HepG2 (cell line): ENCODE results near the gene IDS. TPM values are rescaled to one million over a fixed set of nuclear protein-coding genes. Genes with fewer than 3 reads are reported as not detected.

Source experiments
- ATAC-seq: fragments of 200-7000 bp; cut with Tn5 transposase; 3 replicates; pipeline ENCODE4 v1.9.1; 2020; ENCODE audit warnings: mild to moderate bottlenecking, moderate library complexity
- BruUV-seq: library from RNA; stranded (reverse); fragments of 400-500 nt; replicated peaks from 2 replicates; lab custom pipeline; 2021; lab: Mats Ljungman, UMichigan
- CTCF ChIA-PET: fragments of 300-600 bp; formaldehyde crosslinking; extraction: SDS; loops from one replicate; lab custom pipeline; 2021; ENCODE audit warnings: low total read pairs, inconsistent platforms, low intra/inter-chr PET ratio; lab: Yijun Ruan, JAX
- POLR2A ChIA-PET: fragments of 350-600 bp; sonication (Branson Sonifier 250); formaldehyde crosslinking; loops from one replicate; lab custom pipeline; 2020; ENCODE audit warnings: antibody characterized with exemption, inconsistent platforms; lab: Yijun Ruan, JAX
- DNase-seq: peaks from one replicate; pipeline ENCODE4 v3.0.0-alpha.2; 2015; ENCODE audit warnings: low spot score
- FAIRE-seq: peaks from 3 replicates; lab custom pipeline; 2011; peaks lifted over from hg19 to GRCh38; lab: Jason Lieb, UNC
- H2AFZ ChIP-seq: one replicate; pipeline ENCODE4 v1.6.1; 2011; ENCODE audit warnings: low read length, inconsistent platforms
- H3K27ac ChIP-seq: fragments of 300-600 bp; 3 replicates; pipeline ENCODE4 v1.8.0; 2011; ENCODE audit warnings: mixed run types, mild to moderate bottlenecking, mixed read lengths, low read length, inconsistent platforms; ENCODE audit not compliant: insufficient read depth; ENCODE audit errors: extremely low read length
- H3K27me3 ChIP-seq, 2 experiments: fragments of 200-600 bp in 1 of 2; 2 replicates in 1 of 2; 3 replicates in 1 of 2; pipeline versions ENCODE4 v1.6.0 to v1.8.0; 2011; ENCODE audit warnings: low read length in 2 of 2, mild to moderate bottlenecking in 2 of 2, moderate library complexity in 2 of 2, inconsistent platforms in 1 of 2; ENCODE audit not compliant: insufficient read depth in 2 of 2, control insufficient read depth in 1 of 2
- H3K36me3 ChIP-seq, 2 experiments: fragments of 200-600 bp in 1 of 2; replicated peaks in 1 of 2; 2 replicates in 1 of 2; 3 replicates in 1 of 2; pipeline versions ENCODE4 v1.5.1 to v1.8.0; 2011; ENCODE audit warnings: low read length in 2 of 2, inconsistent platforms in 1 of 2; ENCODE audit not compliant: insufficient read depth in 2 of 2, control insufficient read depth in 1 of 2
- H3K4me1 ChIP-seq: 2 replicates; pipeline ENCODE4 v1.5.1; 2012; ENCODE audit warnings: low read length, inconsistent platforms; ENCODE audit not compliant: insufficient read depth
- H3K4me2 ChIP-seq: 2 replicates; pipeline ENCODE4 v1.6.0; 2011; ENCODE audit warnings: low read depth, low read length, inconsistent platforms
- H3K4me3 ChIP-seq, 3 experiments: fragments of 200-600 bp in 1 of 3; sonication (generic), shearing (Covaris generic) in 1 of 3; replicated peaks in 1 of 3; 2 replicates each; pipeline ENCODE4 v1.5.1; 2011 to 2016; ENCODE audit warnings: low read length in 3 of 3, inconsistent platforms in 2 of 3, low read depth in 2 of 3, mild to moderate bottlenecking in 2 of 3, control low read depth in 1 of 3, mixed read lengths in 1 of 3; ENCODE audit not compliant: insufficient read depth in 1 of 3
- H3K79me2 ChIP-seq: one replicate; pipeline ENCODE4 v1.6.1; 2011; ENCODE audit warnings: low read length, inconsistent platforms; ENCODE audit not compliant: insufficient read depth
- H3K9ac ChIP-seq: 2 replicates; pipeline ENCODE4 v1.6.0; 2011; ENCODE audit warnings: mild to moderate bottlenecking, low read depth, low read length, inconsistent platforms; ENCODE audit not compliant: insufficient read depth
- H3K9me3 ChIP-seq: 2 replicates; pipeline ENCODE4 v1.5.1; 2012; ENCODE audit warnings: mild to moderate bottlenecking, low read length
- H4K20me1 ChIP-seq: 2 replicates; pipeline ENCODE4 v1.6.0; 2011; ENCODE audit warnings: inconsistent platforms, mild to moderate bottlenecking, low read length, moderate library complexity; ENCODE audit not compliant: insufficient read depth
- FOSL2 ChIP-seq: sonication (generic); formaldehyde crosslinking; IDR thresholded peaks from 2 replicates; pipeline ENCODE4 v1.4.0; 2020; ENCODE audit warnings: missing genetic modification reagents
- MBD4 ChIP-seq: IDR thresholded peaks from 2 replicates; pipeline ENCODE4 v1.6.1; 2012; ENCODE audit warnings: low read length, inconsistent platforms, borderline replicate concordance
- PCBP1 ChIP-seq: fragments of 200-400 bp; formaldehyde crosslinking; IDR thresholded peaks from 2 replicates; pipeline ENCODE4 v1.6.1; 2017; ENCODE audit warnings: mild to moderate bottlenecking, low read depth, low read length, borderline replicate concordance
- SATB2 ChIP-seq: sonication (generic); formaldehyde crosslinking; IDR thresholded peaks from 2 replicates; pipeline ENCODE4 v1.5.0; 2020; ENCODE audit warnings: missing genetic modification reagents
- ZFAT ChIP-seq: sonication (generic); formaldehyde crosslinking; conservative IDR thresholded peaks from 2 replicates; pipeline ENCODE4 v1.8.1; 2023; ENCODE audit warnings: missing genetic modification reagents, inconsistent platforms
- ZNF225 ChIP-seq: sonication (generic); formaldehyde crosslinking; IDR thresholded peaks from 2 replicates; pipeline ENCODE4 v1.4.0; 2020; ENCODE audit warnings: mild to moderate bottlenecking, missing genetic modification reagents
- ZNF614 ChIP-seq: IDR thresholded peaks from 2 replicates; pipeline ENCODE4 v1.6.1; 2018; ENCODE audit warnings: missing biosample characterization, missing genetic modification reagents, inconsistent platforms, borderline replicate concordance
- ZNF687 ChIP-seq: sonication (generic); formaldehyde crosslinking; IDR thresholded peaks from 2 replicates; pipeline ENCODE4 v1.5.1; 2020; ENCODE audit warnings: mild to moderate bottlenecking, missing genetic modification reagents, moderate library complexity
- ZNF724P ChIP-seq: sonication (generic); formaldehyde crosslinking; IDR thresholded peaks from 2 replicates; pipeline ENCODE4 v1.8.0; 2022; ENCODE audit warnings: missing genetic modification reagents, borderline replicate concordance
- WGBS: methylation state at CpG from one replicate; pipeline ENCODE4 v1.1.6; 2017; ENCODE audit warnings: low lambda C conversion rate; 5-methylcytosine and 5-hydroxymethylcytosine counted together
- in situ Hi-C: cut with HindIII; loops from 2 replicates; pipeline ENCODE4 v1.10.0; 2017; ENCODE audit warnings: low pct_unique_long_range_greater_than_20kb; ENCODE audit not compliant: extremely low pct_ligation_motif_present
- intact Hi-C: fragments of 100-400 bp; cut with micrococcal nuclease; formaldehyde crosslinking; loops from one replicate; pipeline ENCODE4 v1.10.0; 2022; ENCODE audit not compliant: unreplicated experiment
- polyA plus RNA-seq, 8 experiments: library from polyadenylated mRNA; depleted of rRNA in 3 of 8; stranded (reverse) in 7 of 8; unstranded in 1 of 8; fragments of >200 nt; fragmentation: Illumina TruSeq in 4 of 8; extraction: Trizol in 4 of 8; gene quantifications; 2 replicates each; pipeline versions ENCODE4 v1.2.1 to v1.2.3, GENCODE V29; 2011 to 2016; ENCODE audit warnings: low read depth in 4 of 8, missing spikeins in 1 of 8, mixed read lengths in 1 of 8; ENCODE audit not compliant: insufficient read depth in 1 of 8
- total RNA-seq, 5 experiments: library from RNA; depleted of rRNA; stranded (reverse); fragments of >200 nt; fragmentation: Illumina TruSeq; extraction: Trizol; gene quantifications; 2 replicates each; pipeline ENCODE4 v1.2.3, GENCODE V29; 2016; ENCODE audit warnings: low read depth in 1 of 5
- TF ChIP-seq, protein P1 (sequence below): sonication (generic); formaldehyde crosslinking; IDR thresholded peaks from 2 replicates; pipeline ENCODE4 v1.5.1; 2020; ENCODE audit warnings: missing genetic modification reagents, mild to moderate bottlenecking, borderline replicate concordance

The IDS gene
- total and polyA plus RNA-seq, 2 of the 13 experiments (the other 11 are each of a cell fraction or from before 2014, with no cell fraction given): 2.2 to 11.9 TPM

- TF ChIP-seq ZNF614 (CRISPR knock-in tag) (no peak), ZFAT (no peak), ZNF687 (CRISPR knock-in tag) (no peak)
Observed at GRCh38 chrX:149453906-149454822, 50.9 kb downstream of the IDS start (continued).

DNA sequence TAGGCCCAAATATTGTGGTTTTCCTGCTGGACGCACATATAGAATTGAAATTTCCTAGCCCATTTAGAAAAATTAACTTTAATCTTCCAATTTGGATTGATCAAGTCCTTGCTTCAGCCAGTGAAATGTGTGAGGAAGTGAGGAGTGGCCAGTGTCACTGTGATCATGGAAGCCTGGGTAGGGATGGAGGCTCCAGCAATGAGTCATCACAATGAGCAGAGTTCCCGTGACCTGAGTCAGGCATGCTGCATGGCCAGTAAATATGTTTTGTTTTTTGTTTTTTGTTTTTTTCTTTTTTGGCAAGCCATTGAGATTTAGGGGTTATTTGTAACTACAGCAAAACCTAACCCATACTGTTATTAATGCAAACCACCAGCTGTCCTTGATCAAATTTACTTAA is 52.1 kb downstream of the IDS start:
- in situ Hi-C loops: no loop called here
- TF ChIP-seq PCBP1 (no peak), FOSL2 (peak; percentile 60), SATB2 (no peak), MBD4 (no peak), ZNF724P (no peak), ZNF225 (CRISPR knock-in tag) (no peak)
- TF ChIP-seq, protein P1, sequence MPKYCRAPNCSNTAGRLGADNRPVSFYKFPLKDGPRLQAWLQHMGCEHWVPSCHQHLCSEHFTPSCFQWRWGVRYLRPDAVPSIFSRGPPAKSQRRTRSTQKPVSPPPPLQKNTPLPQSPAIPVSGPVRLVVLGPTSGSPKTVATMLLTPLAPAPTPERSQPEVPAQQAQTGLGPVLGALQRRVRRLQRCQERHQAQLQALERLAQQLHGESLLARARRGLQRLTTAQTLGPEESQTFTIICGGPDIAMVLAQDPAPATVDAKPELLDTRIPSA: no peak
- no peak for FAIRE-seq
- no peak overlapping the region for H2AFZ ChIP-seq
- no peak overlapping the region for H3K4me3 ChIP-seq
- no peak overlapping the region for H3K9ac ChIP-seq
- ChIA-PET POLR2A (no interaction called here), CTCF (no interaction called here)
- ATAC-seq: no peak
- 50% methylated on average over 2 of the region's 2 CpGs for WGBS
- no peak for DNase-seq
- intact Hi-C loops: no loop called here
- H3K79me2 ChIP-seq: no peaks in the 10 kb centered on the region
- no peak overlapping the region for H3K27ac ChIP-seq
- no peaks in the 10 kb centered on the region for H3K4me1 ChIP-seq
- no TSS peak for BruUV-seq
- no peaks in the 10 kb centered on the region for H4K20me1 ChIP-seq
- H3K36me3 ChIP-seq: no peaks in the 10 kb centered on the region
- H3K9me3 ChIP-seq: no peaks in the 10 kb centered on the region
- no peaks in the 10 kb centered on the region for H3K27me3 ChIP-seq
- H3K4me2 ChIP-seq: no peak overlapping the region
